IPS-11a (cell line): ENCODE measurements around the gene PHF13.
"Not testable (repeated sequence)": the region's sequence is repeated elsewhere in the genome, so short reads cannot be mapped to it uniquely, and the experiment has no call there.

ENCODE experiments used
- H3K4me3 ChIP-seq: one replicate; pipeline ENCODE4 v1.5.1; 2013; ENCODE audit warnings: low read depth, low read length, control low read depth

The PHF13 gene

GRCh38 chr1:6657138-6657537, 43.6 kb downstream of the PHF13 start:
- H3K4me3 ChIP-seq, result no peak overlapping the region

- no peak overlapping the region for H3K4me3 ChIP-seq
Measured at GRCh38 chr1:6658359-6659060, 45.0 kb downstream of the PHF13 start.

- H3K4me3 ChIP-seq, result no peak overlapping the region
Measured at GRCh38 chr1:6660415-6661049, 47.0 kb downstream of the PHF13 start.

- H3K4me3 ChIP-seq, result not testable (repeated sequence)
Measured at GRCh38 chr1:6662468-6662867, 48.9 kb downstream of the PHF13 start.

GRCh38 chr1:6666696-6667095, 53.2 kb downstream of the PHF13 start:
- no peak overlapping the region for H3K4me3 ChIP-seq

- H3K4me3 ChIP-seq, result no peak overlapping the region
Measured at GRCh38 chr1:6667139-6667538, 53.6 kb downstream of the PHF13 start.

GRCh38 chr1:6668503-6668902, 55.0 kb downstream of the PHF13 start:
- no peak overlapping the region for H3K4me3 ChIP-seq

- H3K4me3 ChIP-seq, result no peak overlapping the region
Measured at GRCh38 chr1:6672558-6672957, 59.0 kb downstream of the PHF13 start.
